GM23338 (cell line): ENCODE data around the gene KCTD1. TPM values are rescaled to one million over a fixed set of nuclear protein-coding genes. Genes with fewer than 3 reads are reported as not detected.

Experiments used
- ATAC-seq: fragments of 200-7000 bp; cut with Tn5 transposase; 3 replicates; pipeline ENCODE4 v1.9.1; 2020
- DNase-seq: peaks from one replicate; pipeline ENCODE4 v3.0.0-alpha.2; 2015; ENCODE audit warnings: low spot score
- H2AFZ ChIP-seq: fragments of 200-600 bp; sonication (generic); 2 replicates; pipeline ENCODE4 v1.8.0; 2016; ENCODE audit warnings: antibody characterized with exemption, mild to moderate bottlenecking, moderate library complexity
- H3F3A ChIP-seq: fragments of 200-600 bp; sonication (generic); replicated peaks from 2 replicates; pipeline ENCODE4 v1.8.0; 2017; ENCODE audit warnings: antibody characterized with exemption, mixed run types, low read depth
- H3K27ac ChIP-seq: fragments of 200-600 bp; sonication (generic); 2 replicates; pipeline ENCODE4 v1.6.1; 2016; ENCODE audit warnings: low read depth
- H3K27me3 ChIP-seq: fragments of 200-600 bp; sonication (generic); 2 replicates; pipeline ENCODE4 v1.8.0; 2016; ENCODE audit warnings: mild to moderate bottlenecking, mixed run types, moderate library complexity; ENCODE audit not compliant: insufficient read depth
- H3K36me3 ChIP-seq: fragments of 200-600 bp; sonication (generic); 2 replicates; pipeline ENCODE4 v1.8.0; 2016; ENCODE audit warnings: mild to moderate bottlenecking; ENCODE audit not compliant: insufficient read depth
- H3K4me1 ChIP-seq: fragments of 200-600 bp; sonication (generic); 2 replicates; pipeline ENCODE4 v1.8.0; 2016; ENCODE audit warnings: mild to moderate bottlenecking, moderate library complexity; ENCODE audit not compliant: insufficient read depth
- H3K4me2 ChIP-seq: fragments of 200-600 bp; sonication (generic); 2 replicates; pipeline ENCODE4 v1.7.1; 2017; ENCODE audit warnings: mixed run types
- H3K4me3 ChIP-seq: fragments of 200-600 bp; sonication (generic); 2 replicates; pipeline ENCODE4 v1.6.1; 2016; ENCODE audit warnings: mixed run types
- H3K79me2 ChIP-seq: fragments of 200-600 bp; sonication (generic); replicated peaks from 2 replicates; pipeline ENCODE4 v1.8.0; 2017; ENCODE audit warnings: mild to moderate bottlenecking; ENCODE audit not compliant: insufficient read depth
- H3K9me2 ChIP-seq: fragments of 200-600 bp; sonication (generic); 2 replicates; pipeline ENCODE4 v1.8.0; 2017; ENCODE audit not compliant: insufficient read depth
- H4K20me1 ChIP-seq: fragments of 200-600 bp; sonication (generic); replicated peaks from 2 replicates; pipeline ENCODE4 v1.8.0; 2017; ENCODE audit warnings: mild to moderate bottlenecking; ENCODE audit not compliant: insufficient read depth
- H3K27ac Mint-ChIP-seq: 2 replicates; pipeline ENCODE4 v1.8.0; 2020; ENCODE audit warnings: inconsistent platforms, mild to moderate bottlenecking, moderate library complexity, mixed read lengths
- H3K27me3 Mint-ChIP-seq: 3 replicates; pipeline ENCODE4 v1.8.0; 2022; ENCODE audit warnings: low read depth, mild to moderate bottlenecking, moderate library complexity, mixed read lengths, inconsistent platforms; ENCODE audit not compliant: insufficient read depth, poor library complexity
- H3K36me3 Mint-ChIP-seq: 3 replicates; pipeline ENCODE4 v1.8.0; 2021; ENCODE audit warnings: low read depth, mild to moderate bottlenecking, inconsistent platforms, moderate library complexity, mixed read lengths
- H3K4me1 Mint-ChIP-seq: 3 replicates; pipeline ENCODE4 v1.8.0; 2020; ENCODE audit warnings: mild to moderate bottlenecking, inconsistent platforms, mixed read lengths
- H3K4me3 Mint-ChIP-seq: 3 replicates; pipeline ENCODE4 v1.8.0; 2021; ENCODE audit warnings: moderate library complexity, mild to moderate bottlenecking, inconsistent platforms, mixed read lengths
- H3K9me3 Mint-ChIP-seq: 3 replicates; pipeline ENCODE4 v1.8.0; 2020; ENCODE audit warnings: moderate library complexity, mild to moderate bottlenecking, inconsistent platforms, mixed read lengths
- EZH2phosphoT487 ChIP-seq: fragments of 200-600 bp; sonication (generic); IDR thresholded peaks from one replicate; pipeline ENCODE4 v1.8.1; 2018; ENCODE audit warnings: antibody characterized with exemption; ENCODE audit not compliant: unreplicated experiment
- JUNB ChIP-seq: IDR thresholded peaks from one replicate; pipeline ENCODE4 v1.6.1; 2016; ENCODE audit warnings: antibody characterized with exemption; ENCODE audit not compliant: unreplicated experiment
- NANOG ChIP-seq: IDR thresholded peaks from 2 replicates; pipeline ENCODE4 v1.6.1; 2016; ENCODE audit warnings: antibody characterized with exemption, borderline replicate concordance
- POLR2AphosphoS5 ChIP-seq: IDR thresholded peaks from 2 replicates; pipeline ENCODE4 v1.6.1; 2016; ENCODE audit warnings: antibody characterized with exemption, low read depth
- STAT1 ChIP-seq: IDR thresholded peaks from one replicate; pipeline ENCODE4 v1.6.1; 2016; ENCODE audit warnings: antibody characterized with exemption; ENCODE audit not compliant: unreplicated experiment
- ZNF114 ChIP-seq: fragments of 250-450 bp; sonication (Bioruptor Pico); IDR thresholded peaks from 2 replicates; pipeline ENCODE4 v1.5.0; 2020; ENCODE audit warnings: mild to moderate bottlenecking, moderate library complexity
- ZNF331 ChIP-seq: fragments of 250-450 bp; sonication (Bioruptor Pico); IDR thresholded peaks from 2 replicates; pipeline ENCODE4 v1.5.0; 2020; ENCODE audit warnings: low read depth, mild to moderate bottlenecking, moderate library complexity
- polyA plus RNA-seq: library from polyadenylated mRNA; unstranded; fragments of >200 nt; fragmentation: Nextera tagmentation; extraction: Ambion mirVana; gene quantifications from 2 replicates; pipeline ENCODE4 v1.2.1, GENCODE V29; 2016
- total RNA-seq: library from RNA; depleted of rRNA; stranded (reverse); fragments of >200 nt; shearing (Covaris generic); gene quantifications from 2 replicates; pipeline ENCODE4 v1.2.3, GENCODE V29; 2014
- TF ChIP-seq, protein P1 (sequence below): IDR thresholded peaks from 2 replicates; pipeline ENCODE4 v1.6.1; 2016; ENCODE audit warnings: antibody characterized with exemption
- TF ChIP-seq, protein P2 (sequence below), 2 experiments: fragments of 200-600 bp in 1 of 2; sonication (generic) in 1 of 2; conservative IDR thresholded peaks; 2 replicates each; pipeline versions ENCODE4 v1.5.1 to v1.6.1; 2016 to 2017; ENCODE audit warnings: antibody characterized with exemption in 2 of 2, low read depth in 2 of 2, mild to moderate bottlenecking in 2 of 2, moderate library complexity in 1 of 2
- TF ChIP-seq, protein P3 (sequence below): fragments of 250-450 bp; sonication (Bioruptor Pico); IDR thresholded peaks from 2 replicates; pipeline ENCODE4 v1.5.0; 2020; ENCODE audit warnings: mild to moderate bottlenecking, moderate library complexity

Gene KCTD1
- total and polyA plus RNA-seq, 2 experiments from 2014 or later, result 7.1 to 20.5 TPM

DNA sequence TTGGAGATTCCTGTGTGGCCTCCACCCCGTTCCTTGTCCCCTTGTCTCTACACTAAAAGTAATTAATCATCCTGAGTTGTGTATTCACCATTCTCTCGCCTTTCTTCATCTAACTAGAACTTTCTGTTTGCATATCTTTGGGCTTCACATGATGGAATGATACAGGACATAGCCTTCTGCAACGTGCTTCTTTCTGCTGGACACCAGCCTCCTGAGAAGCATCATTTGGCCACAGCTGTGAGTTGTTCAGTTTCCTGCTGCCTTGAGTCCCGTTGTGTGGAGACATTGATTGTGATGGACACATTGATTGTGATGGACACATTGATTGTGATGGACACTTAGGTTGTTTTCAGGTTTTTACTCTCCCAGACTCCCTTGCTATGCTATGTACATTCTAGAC is 139.3 kb downstream of the KCTD1 start:
- Histone ChIP-seq H3F3A (no peaks in the 10 kb centered on the region), H3K4me1 (peaks cover 11% of the 10 kb centered on the region), H4K20me1 (no peaks in the 10 kb centered on the region), H3K4me3 (no peak overlapping the region), H3K27ac (no peak overlapping the region), H3K79me2 (no peaks in the 10 kb centered on the region), H2AFZ (no peak overlapping the region), H3K9me2 (peaks cover 7% of the 10 kb centered on the region; the same call in 1 of the 2 replicates), H3K36me3 (peaks cover 2% of the 10 kb centered on the region), H3K4me2 (no peak overlapping the region), H3K27me3 (no peaks in the 10 kb centered on the region)
- Mint-ChIP-seq H3K9me3 (no peaks in the 10 kb centered on the region), H3K27me3 (peaks cover 3% of the 10 kb centered on the region), H3K4me3 (no peak overlapping the region), H3K27ac (no peak overlapping the region), H3K4me1 (peaks cover 24% of the 10 kb centered on the region), H3K36me3 (no peaks in the 10 kb centered on the region)
- DNase-seq (no peak), ATAC-seq (no peak)
- TF ChIP-seq, protein P1, sequence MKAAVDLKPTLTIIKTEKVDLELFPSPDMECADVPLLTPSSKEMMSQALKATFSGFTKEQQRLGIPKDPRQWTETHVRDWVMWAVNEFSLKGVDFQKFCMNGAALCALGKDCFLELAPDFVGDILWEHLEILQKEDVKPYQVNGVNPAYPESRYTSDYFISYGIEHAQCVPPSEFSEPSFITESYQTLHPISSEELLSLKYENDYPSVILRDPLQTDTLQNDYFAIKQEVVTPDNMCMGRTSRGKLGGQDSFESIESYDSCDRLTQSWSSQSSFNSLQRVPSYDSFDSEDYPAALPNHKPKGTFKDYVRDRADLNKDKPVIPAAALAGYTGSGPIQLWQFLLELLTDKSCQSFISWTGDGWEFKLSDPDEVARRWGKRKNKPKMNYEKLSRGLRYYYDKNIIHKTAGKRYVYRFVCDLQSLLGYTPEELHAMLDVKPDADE, result no peak
- TF ChIP-seq, protein P2, sequence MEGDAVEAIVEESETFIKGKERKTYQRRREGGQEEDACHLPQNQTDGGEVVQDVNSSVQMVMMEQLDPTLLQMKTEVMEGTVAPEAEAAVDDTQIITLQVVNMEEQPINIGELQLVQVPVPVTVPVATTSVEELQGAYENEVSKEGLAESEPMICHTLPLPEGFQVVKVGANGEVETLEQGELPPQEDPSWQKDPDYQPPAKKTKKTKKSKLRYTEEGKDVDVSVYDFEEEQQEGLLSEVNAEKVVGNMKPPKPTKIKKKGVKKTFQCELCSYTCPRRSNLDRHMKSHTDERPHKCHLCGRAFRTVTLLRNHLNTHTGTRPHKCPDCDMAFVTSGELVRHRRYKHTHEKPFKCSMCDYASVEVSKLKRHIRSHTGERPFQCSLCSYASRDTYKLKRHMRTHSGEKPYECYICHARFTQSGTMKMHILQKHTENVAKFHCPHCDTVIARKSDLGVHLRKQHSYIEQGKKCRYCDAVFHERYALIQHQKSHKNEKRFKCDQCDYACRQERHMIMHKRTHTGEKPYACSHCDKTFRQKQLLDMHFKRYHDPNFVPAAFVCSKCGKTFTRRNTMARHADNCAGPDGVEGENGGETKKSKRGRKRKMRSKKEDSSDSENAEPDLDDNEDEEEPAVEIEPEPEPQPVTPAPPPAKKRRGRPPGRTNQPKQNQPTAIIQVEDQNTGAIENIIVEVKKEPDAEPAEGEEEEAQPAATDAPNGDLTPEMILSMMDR (conservative IDR thresholded peaks at IDR 0.05; ENCODE audit: low read depth in 2 of 2), result no peak
- TF ChIP-seq STAT1, result no peak
- no peak for TF ChIP-seq POLR2AphosphoS5
- no peak for TF ChIP-seq EZH2phosphoT487
- TF ChIP-seq, protein P3, sequence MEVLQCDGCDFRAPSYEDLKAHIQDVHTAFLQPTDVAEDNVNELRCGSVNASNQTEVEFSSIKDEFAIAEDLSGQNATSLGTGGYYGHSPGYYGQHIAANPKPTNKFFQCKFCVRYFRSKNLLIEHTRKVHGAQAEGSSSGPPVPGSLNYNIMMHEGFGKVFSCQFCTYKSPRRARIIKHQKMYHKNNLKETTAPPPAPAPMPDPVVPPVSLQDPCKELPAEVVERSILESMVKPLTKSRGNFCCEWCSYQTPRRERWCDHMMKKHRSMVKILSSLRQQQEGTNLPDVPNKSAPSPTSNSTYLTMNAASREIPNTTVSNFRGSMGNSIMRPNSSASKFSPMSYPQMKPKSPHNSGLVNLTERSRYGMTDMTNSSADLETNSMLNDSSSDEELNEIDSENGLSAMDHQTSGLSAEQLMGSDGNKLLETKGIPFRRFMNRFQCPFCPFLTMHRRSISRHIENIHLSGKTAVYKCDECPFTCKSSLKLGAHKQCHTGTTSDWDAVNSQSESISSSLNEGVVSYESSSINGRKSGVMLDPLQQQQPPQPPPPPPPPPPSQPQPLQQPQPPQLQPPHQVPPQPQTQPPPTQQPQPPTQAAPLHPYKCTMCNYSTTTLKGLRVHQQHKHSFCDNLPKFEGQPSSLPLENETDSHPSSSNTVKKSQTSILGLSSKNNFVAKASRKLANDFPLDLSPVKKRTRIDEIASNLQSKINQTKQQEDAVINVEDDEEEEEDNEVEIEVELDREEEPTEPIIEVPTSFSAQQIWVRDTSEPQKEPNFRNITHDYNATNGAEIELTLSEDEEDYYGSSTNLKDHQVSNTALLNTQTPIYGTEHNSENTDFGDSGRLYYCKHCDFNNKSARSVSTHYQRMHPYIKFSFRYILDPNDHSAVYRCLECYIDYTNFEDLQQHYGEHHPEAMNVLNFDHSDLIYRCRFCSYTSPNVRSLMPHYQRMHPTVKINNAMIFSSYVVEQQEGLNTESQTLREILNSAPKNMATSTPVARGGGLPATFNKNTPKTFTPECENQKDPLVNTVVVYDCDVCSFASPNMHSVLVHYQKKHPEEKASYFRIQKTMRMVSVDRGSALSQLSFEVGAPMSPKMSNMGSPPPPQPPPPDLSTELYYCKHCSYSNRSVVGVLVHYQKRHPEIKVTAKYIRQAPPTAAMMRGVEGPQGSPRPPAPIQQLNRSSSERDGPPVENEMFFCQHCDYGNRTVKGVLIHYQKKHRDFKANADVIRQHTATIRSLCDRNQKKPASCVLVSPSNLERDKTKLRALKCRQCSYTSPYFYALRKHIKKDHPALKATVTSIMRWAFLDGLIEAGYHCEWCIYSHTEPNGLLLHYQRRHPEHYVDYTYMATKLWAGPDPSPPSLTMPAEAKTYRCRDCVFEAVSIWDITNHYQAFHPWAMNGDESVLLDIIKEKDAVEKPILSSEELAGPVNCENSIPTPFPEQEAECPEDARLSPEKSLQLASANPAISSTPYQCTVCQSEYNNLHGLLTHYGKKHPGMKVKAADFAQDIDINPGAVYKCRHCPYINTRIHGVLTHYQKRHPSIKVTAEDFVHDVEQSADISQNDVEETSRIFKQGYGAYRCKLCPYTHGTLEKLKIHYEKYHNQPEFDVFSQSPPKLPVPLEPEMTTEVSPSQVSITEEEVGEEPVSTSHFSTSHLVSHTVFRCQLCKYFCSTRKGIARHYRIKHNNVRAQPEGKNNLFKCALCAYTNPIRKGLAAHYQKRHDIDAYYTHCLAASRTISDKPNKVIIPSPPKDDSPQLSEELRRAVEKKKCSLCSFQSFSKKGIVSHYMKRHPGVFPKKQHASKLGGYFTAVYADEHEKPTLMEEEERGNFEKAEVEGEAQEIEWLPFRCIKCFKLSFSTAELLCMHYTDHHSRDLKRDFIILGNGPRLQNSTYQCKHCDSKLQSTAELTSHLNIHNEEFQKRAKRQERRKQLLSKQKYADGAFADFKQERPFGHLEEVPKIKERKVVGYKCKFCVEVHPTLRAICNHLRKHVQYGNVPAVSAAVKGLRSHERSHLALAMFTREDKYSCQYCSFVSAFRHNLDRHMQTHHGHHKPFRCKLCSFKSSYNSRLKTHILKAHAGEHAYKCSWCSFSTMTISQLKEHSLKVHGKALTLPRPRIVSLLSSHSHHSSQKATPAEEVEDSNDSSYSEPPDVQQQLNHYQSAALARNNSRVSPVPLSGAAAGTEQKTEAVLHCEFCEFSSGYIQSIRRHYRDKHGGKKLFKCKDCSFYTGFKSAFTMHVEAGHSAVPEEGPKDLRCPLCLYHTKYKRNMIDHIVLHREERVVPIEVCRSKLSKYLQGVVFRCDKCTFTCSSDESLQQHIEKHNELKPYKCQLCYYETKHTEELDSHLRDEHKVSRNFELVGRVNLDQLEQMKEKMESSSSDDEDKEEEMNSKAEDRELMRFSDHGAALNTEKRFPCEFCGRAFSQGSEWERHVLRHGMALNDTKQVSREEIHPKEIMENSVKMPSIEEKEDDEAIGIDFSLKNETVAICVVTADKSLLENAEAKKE (CRISPR knock-in tag), result no peak
- TF ChIP-seq ZNF331 (CRISPR knock-in tag), result no peak
- TF ChIP-seq JUNB, result no peak
- TF ChIP-seq NANOG, result no peak
- TF ChIP-seq ZNF114 (CRISPR knock-in tag), result no peak
